ENCODE measurements around the gene FAF1.
"Not testable (repeated sequence)": the region's sequence is repeated elsewhere in the genome, so short reads cannot be mapped to it uniquely, and the experiment has no call there.

FAF1 gene

DNA sequence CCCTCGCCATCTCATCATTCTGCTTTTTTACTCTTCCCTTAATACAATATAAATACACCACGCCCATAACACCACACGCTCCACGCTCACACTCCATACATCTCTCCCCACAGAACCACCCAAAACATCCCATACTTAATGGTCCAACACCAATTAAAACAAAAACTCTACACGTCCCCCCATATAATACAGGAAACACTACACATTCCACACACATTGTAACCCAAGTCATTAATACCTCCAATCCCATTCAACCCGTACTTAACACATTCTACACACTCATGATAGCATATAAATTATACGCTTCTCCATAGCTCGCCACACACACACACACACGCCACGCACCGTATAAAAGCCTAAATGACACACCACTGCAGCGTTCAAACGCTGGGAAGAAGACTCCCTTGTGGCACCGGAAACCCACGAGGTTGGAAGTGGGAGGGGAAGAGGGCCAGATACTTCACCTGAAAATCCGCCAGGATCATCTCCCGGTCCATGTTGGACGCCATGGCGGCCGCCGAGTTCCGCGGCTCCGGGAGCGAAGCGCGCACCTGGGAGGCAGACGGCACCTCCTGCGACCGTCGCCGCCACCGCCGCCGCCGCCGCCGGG is 659 bp downstream of the FAF1 start:
- peak; percentile 6 for DNase-seq (ENCODE audit: low read depth)

- no peak for DNase-seq (ENCODE audit: low read depth)
These were observed 5.0 kb downstream of the FAF1 start for GRCh38 chr1:50955116-50955515.

GRCh38 chr1:50952566-50952965 is 7.5 kb downstream of the FAF1 start:
- not testable (repeated sequence) for DNase-seq (ENCODE audit: low read depth)

GRCh38 chr1:50950396-50950795 is 9.7 kb downstream of the FAF1 start:
- no peak for DNase-seq (ENCODE audit: low read depth)

DNA sequence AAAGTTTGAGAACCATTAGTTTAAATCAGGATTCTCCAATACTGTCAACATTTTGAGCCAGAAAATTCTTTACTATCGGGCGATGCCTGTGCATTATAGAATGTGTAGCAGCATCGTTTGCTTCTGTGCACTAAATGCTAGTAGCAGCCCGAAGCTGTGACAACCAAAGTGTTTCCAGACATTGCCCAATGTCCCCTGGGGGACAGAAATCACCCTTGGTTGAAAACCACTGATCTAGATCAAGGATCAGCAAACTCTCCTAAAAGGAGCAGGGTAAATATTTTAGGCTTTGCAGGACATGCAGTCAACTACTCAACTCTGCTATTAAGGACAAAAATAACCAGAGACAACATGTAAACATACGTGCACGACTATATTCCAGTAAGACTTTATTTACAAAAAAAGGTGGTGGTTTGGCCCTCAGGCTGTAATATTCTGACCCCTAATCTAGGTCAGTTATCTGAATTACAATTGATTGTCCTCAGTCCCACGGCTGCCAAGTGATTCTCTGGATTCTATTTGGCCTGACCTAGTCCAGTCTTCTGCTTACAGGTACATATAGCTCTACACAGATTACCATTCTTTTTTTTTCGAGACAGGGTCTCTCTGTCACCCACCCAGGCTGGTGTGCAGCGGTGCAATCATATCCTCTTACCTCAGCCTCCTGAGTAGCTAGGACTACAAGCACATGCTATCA is 10.6 kb downstream of the FAF1 start:
- DNase-seq (ENCODE audit: low read depth) = no peak

DNA sequence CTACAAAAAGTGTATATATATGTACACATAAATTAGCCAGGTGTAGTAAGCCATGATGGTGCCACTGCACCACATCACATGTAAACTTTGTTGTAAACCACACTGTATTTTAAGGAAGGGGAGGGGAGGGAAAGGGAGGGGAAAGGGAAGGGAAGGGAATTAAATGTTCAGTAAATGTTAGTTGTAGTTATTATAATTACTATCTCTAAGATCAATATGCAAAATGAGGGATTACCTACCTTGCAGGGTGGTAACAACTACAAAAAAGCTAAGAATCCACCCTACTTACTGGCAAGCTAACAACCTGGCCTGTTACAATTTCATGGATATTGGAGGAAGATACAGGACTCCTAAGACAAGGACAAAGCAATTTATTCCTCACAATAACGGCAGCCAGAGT is 17.7 kb downstream of the FAF1 start:
- DNase-seq (ENCODE audit: low read depth) = no peak

DNA sequence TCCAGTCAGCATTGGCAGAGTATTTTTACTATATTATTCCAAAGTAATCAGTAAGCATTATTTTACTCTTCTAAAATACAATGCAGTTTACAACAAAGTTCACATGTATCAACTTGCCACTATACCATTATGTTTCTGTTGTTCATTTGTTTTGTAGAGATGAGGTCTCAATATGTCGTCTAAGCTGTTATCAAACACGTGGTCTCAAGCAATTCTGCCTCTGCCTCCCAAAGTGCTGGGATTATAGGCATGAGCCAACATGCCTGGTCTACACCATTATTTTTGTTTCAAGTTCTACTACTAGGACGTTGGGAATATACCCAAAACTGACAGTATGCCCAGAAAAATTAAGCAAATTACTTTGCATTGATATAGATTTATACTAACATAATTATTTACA is 19.8 kb downstream of the FAF1 start:
- no peak for DNase-seq (ENCODE audit: low read depth)

GRCh38 chr1:50936321-50936720 is 23.7 kb downstream of the FAF1 start:
- DNase-seq (ENCODE audit: low read depth) = no peak

DNA sequence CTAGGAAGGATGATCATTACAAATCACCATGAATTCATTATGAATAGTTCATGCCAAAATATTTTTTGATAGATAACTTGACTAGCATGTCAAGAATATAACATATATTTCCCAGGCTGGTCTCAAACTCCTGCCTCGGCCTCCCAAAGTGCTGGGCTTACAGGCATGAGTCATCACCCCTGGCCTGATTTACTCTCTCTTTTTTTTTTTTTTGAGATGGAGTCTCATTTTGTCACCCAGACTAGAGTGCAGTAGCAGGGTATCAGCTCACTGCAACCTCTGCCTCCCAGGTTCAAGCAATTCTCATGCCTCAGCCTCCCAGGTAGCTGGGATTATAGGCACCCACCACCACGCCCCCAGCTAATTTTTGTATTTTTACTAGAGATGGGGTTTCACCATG is 24.8 kb downstream of the FAF1 start:
- not testable (repeated sequence) for DNase-seq (ENCODE audit: low read depth)

GRCh38 chr1:50934838-50935237 is 25.2 kb downstream of the FAF1 start:
- no peak for DNase-seq (ENCODE audit: low read depth)

DNA sequence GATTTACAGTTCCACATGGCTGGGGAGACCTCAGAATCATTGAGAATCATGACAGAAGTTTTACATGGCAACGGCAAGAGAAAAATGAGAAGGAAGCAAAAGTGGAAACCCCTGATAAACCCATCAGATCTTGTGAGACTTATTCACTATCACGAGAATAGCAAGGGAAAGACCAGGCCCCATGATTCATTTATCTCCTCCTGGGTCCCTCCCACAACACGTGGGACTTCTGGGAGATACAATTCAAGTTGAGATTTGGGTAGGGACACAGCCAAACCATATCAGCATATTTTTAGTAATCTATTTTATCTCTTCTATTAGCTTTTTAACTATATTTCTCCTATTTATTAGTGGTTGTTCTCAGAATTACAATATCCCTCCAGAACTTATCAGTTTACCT is 26.3 kb downstream of the FAF1 start:
- DNase-seq (ENCODE audit: low read depth) = not testable (repeated sequence)

GRCh38 chr1:50932043-50932442 is 28.0 kb downstream of the FAF1 start:
- not testable (repeated sequence) for DNase-seq (ENCODE audit: low read depth)

DNA sequence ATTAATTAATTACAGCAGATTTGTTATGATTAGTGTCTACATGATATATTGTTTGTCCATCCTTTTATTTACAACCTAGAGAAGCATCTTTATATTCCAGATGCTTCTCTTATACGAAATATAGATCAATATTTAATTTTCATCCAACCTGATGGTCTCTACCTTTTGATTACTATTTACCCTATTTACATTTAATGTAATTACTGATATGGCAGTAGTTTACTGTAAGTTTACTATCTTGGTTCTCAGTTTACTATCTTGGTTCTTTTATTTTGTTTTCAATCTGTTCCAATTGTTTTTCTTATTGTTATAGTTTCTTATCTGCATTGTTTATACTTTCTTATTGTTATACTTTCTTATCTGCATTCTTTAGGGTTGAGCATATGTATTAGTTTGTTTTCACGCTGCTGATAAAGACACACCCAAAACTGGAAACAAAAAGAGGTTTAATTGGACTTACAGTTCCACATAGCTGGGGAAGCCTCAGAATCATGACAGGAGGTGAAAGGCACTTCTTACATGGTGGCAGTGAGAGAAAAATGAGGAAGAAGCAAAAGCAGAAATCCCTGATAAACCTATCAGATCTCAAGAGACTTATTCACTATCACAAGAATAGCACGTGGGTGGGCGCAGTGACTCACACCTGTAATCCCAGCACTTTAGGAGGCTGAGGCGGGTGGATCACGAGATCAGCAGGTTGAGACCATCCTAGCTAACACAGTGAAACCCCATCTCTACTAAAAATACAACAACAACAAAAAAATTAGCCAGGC is 28.9 kb downstream of the FAF1 start:
- peak; percentile 3 for DNase-seq (ENCODE audit: low read depth)

- no peak for DNase-seq (ENCODE audit: low read depth)
These were observed 29.9 kb downstream of the FAF1 start for GRCh38 chr1:50930193-50930592.

DNA sequence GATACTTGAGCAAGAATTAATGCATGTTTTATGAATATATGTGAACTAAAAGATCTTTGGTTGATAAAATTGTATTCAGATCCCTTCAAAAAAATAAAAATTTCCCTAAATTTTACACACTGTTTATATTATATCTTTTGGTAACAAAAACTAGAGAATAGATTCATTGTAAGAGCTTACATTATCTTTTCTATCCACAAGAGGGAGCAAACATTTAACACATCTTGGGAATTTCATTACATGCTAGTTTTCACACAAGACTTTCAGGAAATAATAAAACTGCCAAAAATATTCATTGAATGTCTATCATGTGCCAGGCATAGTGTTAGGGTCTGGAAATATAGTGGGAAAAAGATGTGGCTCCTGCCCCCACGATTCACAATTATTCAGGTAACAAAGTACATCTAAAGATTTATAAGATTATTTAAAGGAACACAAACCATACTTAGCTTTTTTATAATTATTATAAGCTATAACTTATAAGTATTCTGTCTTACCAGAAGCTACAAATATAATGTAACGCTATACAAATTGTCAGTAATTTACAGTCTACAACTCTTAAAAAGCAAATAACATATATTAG is 30.6 kb downstream of the FAF1 start:
- DNase-seq (ENCODE audit: low read depth) = no peak

DNA sequence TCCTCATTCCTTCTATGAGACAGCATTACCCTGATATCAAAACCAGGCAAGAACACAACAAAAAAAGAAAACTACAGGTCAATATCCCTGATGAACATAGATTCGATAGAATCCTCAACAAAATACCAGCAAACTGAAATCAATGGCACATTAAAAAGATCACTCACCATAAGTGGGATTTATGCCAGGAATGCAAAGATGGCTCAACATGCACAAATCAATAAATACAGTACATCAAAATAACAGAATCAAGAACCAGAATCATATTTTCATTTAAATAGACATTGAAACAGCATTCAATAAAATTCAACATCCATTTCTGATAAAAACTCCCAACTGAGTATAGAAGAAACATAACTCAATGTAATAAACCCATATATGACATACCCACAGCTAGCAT is 36.5 kb downstream of the FAF1 start:
- no peak for DNase-seq (ENCODE audit: low read depth)

GRCh38 chr1:50921029-50921428 is 39.0 kb downstream of the FAF1 start:
- no peak for DNase-seq (ENCODE audit: low read depth)

GRCh38 chr1:50920409-50920808 is 39.7 kb downstream of the FAF1 start:
- DNase-seq (ENCODE audit: low read depth) = no peak

- no peak for DNase-seq (ENCODE audit: low read depth)
These were observed 42.6 kb downstream of the FAF1 start for GRCh38 chr1:50917138-50918137.

DNA sequence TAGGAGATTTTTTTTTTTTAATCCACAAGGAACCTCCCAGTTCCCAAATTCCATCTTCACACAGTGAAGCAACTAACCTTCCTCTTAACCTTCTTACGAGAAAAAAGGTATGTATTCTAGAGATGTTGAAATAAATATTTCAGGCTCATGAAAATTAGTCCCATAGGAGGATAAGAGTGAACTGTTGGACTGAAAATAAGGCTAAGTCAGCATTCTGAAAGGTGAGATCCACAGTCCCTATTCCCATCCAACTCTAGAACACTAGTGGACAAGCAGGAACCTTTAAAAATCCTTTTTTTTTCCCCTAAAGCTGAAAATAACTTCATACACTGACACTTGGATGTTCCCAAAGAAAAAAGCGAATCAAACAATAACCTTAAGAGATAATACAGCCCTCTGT is 44.4 kb downstream of the FAF1 start:
- no peak for DNase-seq (ENCODE audit: low read depth)

DNA sequence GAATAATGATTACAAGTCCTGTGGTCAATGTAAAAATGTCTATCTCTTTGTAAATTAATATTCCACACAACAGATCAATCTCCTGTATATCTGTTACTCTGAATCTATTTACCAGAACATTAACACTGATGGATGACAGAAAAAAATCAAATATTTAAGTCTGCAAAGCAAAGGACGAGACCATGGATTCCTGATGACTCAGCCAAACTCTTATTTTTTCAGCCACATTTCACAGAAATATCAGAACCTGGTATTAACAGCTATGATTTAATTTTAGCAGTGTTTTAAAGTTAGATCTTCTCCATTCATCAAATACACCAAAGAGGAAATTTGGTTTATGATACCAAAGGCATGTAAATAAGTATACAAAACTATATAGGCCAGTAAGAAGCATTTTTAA is 46.1 kb downstream of the FAF1 start:
- no peak for DNase-seq (ENCODE audit: low read depth)

DNA sequence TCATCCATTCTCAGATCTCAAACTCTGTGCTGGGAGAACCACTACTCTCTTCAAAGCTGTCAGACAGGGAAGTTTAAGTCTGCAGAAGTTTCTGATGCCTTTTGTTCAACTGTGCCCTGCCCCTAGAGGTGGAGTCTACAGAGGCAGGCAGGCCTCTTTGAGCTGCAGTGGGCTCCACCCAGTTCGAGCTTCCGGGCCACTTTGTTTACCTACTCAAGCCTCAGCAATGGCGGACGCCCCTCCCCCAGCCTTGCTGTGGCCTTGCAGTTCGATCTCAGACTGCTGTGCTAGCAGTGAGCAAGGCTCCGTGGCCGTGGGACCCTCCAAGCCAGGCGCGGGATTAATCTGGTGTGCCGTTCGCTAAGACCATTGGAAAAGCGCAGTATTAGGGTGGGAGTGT is 49.7 kb downstream of the FAF1 start:
- DNase-seq (ENCODE audit: low read depth) = not testable (repeated sequence)
